K562 (cell line): ENCODE measurements around the gene WNT7A. TPM values are rescaled to one million over a fixed set of nuclear protein-coding genes. Genes with fewer than 3 reads are reported as not detected.

Experiments
- ATAC-seq: fragments of 200-7000 bp; cut with Tn5 transposase; 3 replicates; pipeline ENCODE4 v1.9.1; 2020; ENCODE audit warnings: moderate library complexity
- BruUV-seq: library from RNA; stranded (reverse); fragments of 400-500 nt; replicated peaks from 2 replicates; lab custom pipeline; 2021; lab: Mats Ljungman, UMichigan
- CTCF ChIA-PET: fragments of 300-600 bp; formaldehyde crosslinking; extraction: SDS; loops from one replicate; lab custom pipeline; 2021; ENCODE audit warnings: low intra/inter-chr PET ratio; lab: Yijun Ruan, JAX
- POLR2A ChIA-PET: fragments of 300-600, 350-650 bp; sonication (Branson Sonifier 250); formaldehyde crosslinking; extraction: SDS; loops from one replicate; lab custom pipeline; 2021; ENCODE audit warnings: antibody characterized with exemption, inconsistent platforms; lab: Yijun Ruan, JAX
- DNase-seq, 4 experiments: peaks; one replicate each; pipeline versions ENCODE4 v3.0.0 to v3.0.0-alpha.2; 2011 to 2018; ENCODE audit warnings: low spot score in 3 of 4, mixed read lengths in 3 of 4; ENCODE audit errors: extremely low read depth in 1 of 4
- FAIRE-seq: peaks from 2 replicates; lab custom pipeline; 2011; peaks lifted over from hg19 to GRCh38; lab: Jason Lieb, UNC
- H2AFZ ChIP-seq: 2 replicates; pipeline ENCODE4 v1.6.0; 2011; ENCODE audit warnings: low read depth, low read length, control low read depth, inconsistent platforms
- H3K27ac ChIP-seq: fragments of 200-600 bp; 3 replicates; pipeline ENCODE4 v1.8.0; 2011; ENCODE audit warnings: low read depth, mild to moderate bottlenecking, control low read depth, inconsistent platforms, low read length, moderate library complexity, mixed read lengths; ENCODE audit errors: extremely low read depth
- H3K27me3 ChIP-seq, 2 experiments: fragments of 300-600 bp in 1 of 2; 2 replicates in 1 of 2; 3 replicates in 1 of 2; pipeline versions ENCODE4 v1.6.0 to v1.8.0; 2011; ENCODE audit warnings: inconsistent platforms in 2 of 2, low read length in 2 of 2, mild to moderate bottlenecking in 1 of 2, mixed read lengths in 1 of 2, moderate library complexity in 1 of 2; ENCODE audit not compliant: control insufficient read depth in 2 of 2, insufficient read depth in 2 of 2
- H3K36me3 ChIP-seq: fragments of 300-600 bp; 3 replicates; pipeline ENCODE4 v1.8.0; 2011; ENCODE audit warnings: mild to moderate bottlenecking, low read length, inconsistent platforms; ENCODE audit not compliant: control insufficient read depth, insufficient read depth
- H3K4me1 ChIP-seq, 2 experiments: fragments of 200-600 bp in 1 of 2; replicated peaks in 1 of 2; 2 replicates in 1 of 2; 3 replicates in 1 of 2; pipeline versions ENCODE4 v1.5.1 to v1.8.0; 2011; ENCODE audit warnings: inconsistent platforms in 2 of 2, low read length in 2 of 2, mild to moderate bottlenecking in 1 of 2, mixed read lengths in 1 of 2, moderate library complexity in 1 of 2; ENCODE audit not compliant: control insufficient read depth in 2 of 2, insufficient read depth in 2 of 2
- H3K4me2 ChIP-seq: 2 replicates; pipeline ENCODE4 v1.6.1; 2011; ENCODE audit warnings: low read length, control low read depth, inconsistent platforms, mixed read lengths; ENCODE audit not compliant: insufficient read depth
- H3K4me3 ChIP-seq: fragments of 200-600 bp; sonication (generic), shearing (Covaris generic); 2 replicates; pipeline ENCODE4 v1.5.1; 2016; ENCODE audit warnings: control low read depth, inconsistent platforms
- H3K79me2 ChIP-seq: fragments of 200-600 bp; 3 replicates; pipeline ENCODE4 v1.8.0; 2011; ENCODE audit warnings: low read length, inconsistent platforms; ENCODE audit not compliant: control insufficient read depth, insufficient read depth
- H3K9ac ChIP-seq, 2 experiments: 2 replicates each; pipeline versions ENCODE4 v1.6.0 to v1.6.1; 2011; ENCODE audit warnings: low read depth in 2 of 2, low read length in 2 of 2, control low read depth in 1 of 2, inconsistent platforms in 1 of 2, mild to moderate bottlenecking in 1 of 2, mixed read lengths in 1 of 2; ENCODE audit not compliant: insufficient read depth in 1 of 2
- H3K9me1 ChIP-seq: one replicate; pipeline ENCODE4 v1.6.0; 2011; ENCODE audit warnings: inconsistent platforms, mild to moderate bottlenecking, low read length, moderate library complexity; ENCODE audit not compliant: control insufficient read depth, insufficient read depth
- H3K9me3 ChIP-seq: replicated peaks from 2 replicates; pipeline ENCODE4 v1.5.1; 2011; ENCODE audit warnings: low read depth, low read length, inconsistent platforms; ENCODE audit not compliant: control insufficient read depth, insufficient read depth
- H4K20me1 ChIP-seq: replicated peaks from 2 replicates; pipeline ENCODE4 v1.6.1; 2011; ENCODE audit warnings: low read length, inconsistent platforms, mixed read lengths; ENCODE audit not compliant: control insufficient read depth, insufficient read depth
- ETV5 ChIP-seq: sonication (generic); formaldehyde crosslinking; IDR thresholded peaks from 2 replicates; pipeline ENCODE4 v1.4.0; 2020; ENCODE audit warnings: low read depth, mild to moderate bottlenecking, missing genetic modification reagents
- NFRKB ChIP-seq: fragments of 450-650 bp; IDR thresholded peaks from 2 replicates; pipeline ENCODE4 v1.6.1; 2016; ENCODE audit warnings: low read depth
- PURB ChIP-seq: sonication (generic); formaldehyde crosslinking; IDR thresholded peaks from 2 replicates; pipeline ENCODE4 v1.9.0; 2021; ENCODE audit warnings: low read depth, mild to moderate bottlenecking, missing genetic modification reagents
- SMARCA5 ChIP-seq: fragments of 450-650 bp; IDR thresholded peaks from 2 replicates; pipeline ENCODE4 v1.6.1; 2016
- SREBF2 ChIP-seq: sonication (generic); formaldehyde crosslinking; IDR thresholded peaks from 2 replicates; pipeline ENCODE4 v1.4.0; 2020; ENCODE audit warnings: mild to moderate bottlenecking, missing genetic modification reagents
- YY1 ChIP-seq, 3 experiments: IDR thresholded peaks; 2 replicates each; pipeline ENCODE4 v1.6.1; 2011; ENCODE audit warnings: low read length in 2 of 3, mild to moderate bottlenecking in 2 of 3, moderate library complexity in 2 of 3, borderline replicate concordance in 1 of 3, control low read depth in 1 of 3, low read depth in 1 of 3; ENCODE audit not compliant: insufficient read depth in 3 of 3, insufficient replicate concordance in 2 of 3, control insufficient read depth in 1 of 3, insufficient read length in 1 of 3; ENCODE audit errors: extremely low read depth in 1 of 3
- WGBS: fragments of 100-300 bp; shearing (Covaris generic); methylation state at CpG from one replicate; pipeline ENCODE4 v1.1.6; 2016; ENCODE audit warnings: low coverage, mixed read lengths; ENCODE audit not compliant: insufficient coverage; ENCODE audit errors: missing lambda C conversion rate; 5-methylcytosine and 5-hydroxymethylcytosine counted together
- in situ Hi-C: fragments of 300-500 bp; cut with MboI; formaldehyde crosslinking; loops from 4 replicates; pipeline ENCODE4 v1.15.0; 2018; ENCODE audit warnings: inconsistent platforms, mixed read lengths
- intact Hi-C: fragments of 100-400 bp; cut with micrococcal nuclease; formaldehyde crosslinking; loops from 2 replicates; pipeline ENCODE4 v1.14.2; 2022
- polyA plus RNA-seq, 8 experiments: library from polyadenylated mRNA; depleted of rRNA in 4 of 8; stranded (reverse) in 5 of 8; unstranded in 3 of 8; fragments of >200 nt; fragmentation: Nextera tagmentation in 2 of 8; fragmentation: Illumina TruSeq in 1 of 8; extraction: Ambion mirVana in 2 of 8; extraction: Trizol in 1 of 8; gene quantifications; 2 replicates each; pipeline versions ENCODE4 v1.2.1 to v1.2.3, GENCODE V29; 2011 to 2014; ENCODE audit warnings: inconsistent platforms in 1 of 8, missing spikeins in 1 of 8
- total RNA-seq, 7 experiments: library from RNA; depleted of rRNA in 6 of 7; stranded (reverse); fragments of >200 nt in 6 of 7; fragmentation: Illumina TruSeq in 2 of 7; extraction: Trizol in 2 of 7; gene quantifications; 2 replicates each; pipeline versions ENCODE4 v1.2.1 to v1.2.3, GENCODE V29; 2011 to 2021; ENCODE audit warnings: low replicate concordance in 1 of 7
- TF ChIP-seq, protein P1 (sequence below): sonication (generic); formaldehyde crosslinking; IDR thresholded peaks from 2 replicates; pipeline ENCODE4 v1.8.1; 2023; ENCODE audit warnings: mild to moderate bottlenecking, missing genetic modification reagents
- TF ChIP-seq, protein P2 (sequence below): fragments of 200-600 bp; sonication (generic); IDR thresholded peaks from one replicate; pipeline ENCODE4 v1.6.1; 2012; ENCODE audit warnings: mild to moderate bottlenecking, low read depth, low read length, inconsistent platforms

The WNT7A gene
- total and polyA plus RNA-seq, 9 of the 15 experiments (the other 6 are each of a cell fraction or from before 2014, with no cell fraction given): 0.03 TPM; not detected in 8

DNA sequence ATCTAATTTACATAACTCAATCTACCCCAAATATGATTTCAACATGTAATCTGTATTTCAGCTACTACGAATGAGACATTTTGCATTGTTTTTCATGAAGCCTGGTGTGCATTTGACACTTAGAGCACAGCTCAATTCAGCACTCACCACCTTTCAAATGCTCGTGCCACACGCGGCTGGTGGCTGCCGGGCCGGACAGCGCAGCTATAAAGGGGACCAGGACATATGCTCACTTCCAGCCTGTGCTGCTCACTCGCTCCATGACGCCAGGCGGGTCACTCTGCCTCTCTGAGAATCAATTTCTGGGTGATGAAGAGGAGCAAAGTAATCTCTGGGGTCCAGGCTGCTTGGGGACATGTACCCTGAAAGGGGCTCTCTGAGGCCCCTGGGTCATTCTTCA, 93.1 kb downstream of the WNT7A start:
- H2AFZ ChIP-seq: no peak overlapping the region
- POLR2A ChIA-PET: interaction anchor here (0.6 kb wide), 1 partner anchor 105 kb away, joined by 3 read pairs; no protein-coding TSS in a partner anchor
- H3K9ac ChIP-seq: no peak overlapping the region
- no peaks in the 10 kb centered on the region for H3K79me2 ChIP-seq
- in situ Hi-C loops: no loop called here
- no peaks in the 10 kb centered on the region for H3K9me3 ChIP-seq
- no peak overlapping the region for H3K27ac ChIP-seq
- H3K4me2 ChIP-seq: no peak overlapping the region
- intact Hi-C loops: no loop called here
- no peaks in the 10 kb centered on the region for H3K9me1 ChIP-seq
- H3K4me3 ChIP-seq: no peak overlapping the region
- no peaks in the 10 kb centered on the region for H3K36me3 ChIP-seq
- H3K27me3 ChIP-seq: peaks cover 64 to 91% of the 10 kb centered on the region in 2 experiments; a peak in 4 of 5 replicates
- no peak for ATAC-seq
- no peak for FAIRE-seq
- H4K20me1 ChIP-seq: peaks cover 11% of the 10 kb centered on the region; the same call in 1 of the 2 replicates
- no TSS peak for BruUV-seq
- no peaks in the 10 kb centered on the region for H3K4me1 ChIP-seq
- CTCF ChIA-PET: no interaction called here
- no peak for DNase-seq
- 2% methylated on average over 10 of the region's 10 CpGs for WGBS
- TF ChIP-seq SMARCA5: no peak
- TF ChIP-seq, protein P1, sequence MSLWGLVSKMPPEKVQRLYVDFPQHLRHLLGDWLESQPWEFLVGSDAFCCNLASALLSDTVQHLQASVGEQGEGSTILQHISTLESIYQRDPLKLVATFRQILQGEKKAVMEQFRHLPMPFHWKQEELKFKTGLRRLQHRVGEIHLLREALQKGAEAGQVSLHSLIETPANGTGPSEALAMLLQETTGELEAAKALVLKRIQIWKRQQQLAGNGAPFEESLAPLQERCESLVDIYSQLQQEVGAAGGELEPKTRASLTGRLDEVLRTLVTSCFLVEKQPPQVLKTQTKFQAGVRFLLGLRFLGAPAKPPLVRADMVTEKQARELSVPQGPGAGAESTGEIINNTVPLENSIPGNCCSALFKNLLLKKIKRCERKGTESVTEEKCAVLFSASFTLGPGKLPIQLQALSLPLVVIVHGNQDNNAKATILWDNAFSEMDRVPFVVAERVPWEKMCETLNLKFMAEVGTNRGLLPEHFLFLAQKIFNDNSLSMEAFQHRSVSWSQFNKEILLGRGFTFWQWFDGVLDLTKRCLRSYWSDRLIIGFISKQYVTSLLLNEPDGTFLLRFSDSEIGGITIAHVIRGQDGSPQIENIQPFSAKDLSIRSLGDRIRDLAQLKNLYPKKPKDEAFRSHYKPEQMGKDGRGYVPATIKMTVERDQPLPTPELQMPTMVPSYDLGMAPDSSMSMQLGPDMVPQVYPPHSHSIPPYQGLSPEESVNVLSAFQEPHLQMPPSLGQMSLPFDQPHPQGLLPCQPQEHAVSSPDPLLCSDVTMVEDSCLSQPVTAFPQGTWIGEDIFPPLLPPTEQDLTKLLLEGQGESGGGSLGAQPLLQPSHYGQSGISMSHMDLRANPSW (CRISPR knock-in tag): no peak
- TF ChIP-seq ETV5 (CRISPR knock-in tag): no peak
- TF ChIP-seq PURB: no peak
- TF ChIP-seq, protein P2, sequence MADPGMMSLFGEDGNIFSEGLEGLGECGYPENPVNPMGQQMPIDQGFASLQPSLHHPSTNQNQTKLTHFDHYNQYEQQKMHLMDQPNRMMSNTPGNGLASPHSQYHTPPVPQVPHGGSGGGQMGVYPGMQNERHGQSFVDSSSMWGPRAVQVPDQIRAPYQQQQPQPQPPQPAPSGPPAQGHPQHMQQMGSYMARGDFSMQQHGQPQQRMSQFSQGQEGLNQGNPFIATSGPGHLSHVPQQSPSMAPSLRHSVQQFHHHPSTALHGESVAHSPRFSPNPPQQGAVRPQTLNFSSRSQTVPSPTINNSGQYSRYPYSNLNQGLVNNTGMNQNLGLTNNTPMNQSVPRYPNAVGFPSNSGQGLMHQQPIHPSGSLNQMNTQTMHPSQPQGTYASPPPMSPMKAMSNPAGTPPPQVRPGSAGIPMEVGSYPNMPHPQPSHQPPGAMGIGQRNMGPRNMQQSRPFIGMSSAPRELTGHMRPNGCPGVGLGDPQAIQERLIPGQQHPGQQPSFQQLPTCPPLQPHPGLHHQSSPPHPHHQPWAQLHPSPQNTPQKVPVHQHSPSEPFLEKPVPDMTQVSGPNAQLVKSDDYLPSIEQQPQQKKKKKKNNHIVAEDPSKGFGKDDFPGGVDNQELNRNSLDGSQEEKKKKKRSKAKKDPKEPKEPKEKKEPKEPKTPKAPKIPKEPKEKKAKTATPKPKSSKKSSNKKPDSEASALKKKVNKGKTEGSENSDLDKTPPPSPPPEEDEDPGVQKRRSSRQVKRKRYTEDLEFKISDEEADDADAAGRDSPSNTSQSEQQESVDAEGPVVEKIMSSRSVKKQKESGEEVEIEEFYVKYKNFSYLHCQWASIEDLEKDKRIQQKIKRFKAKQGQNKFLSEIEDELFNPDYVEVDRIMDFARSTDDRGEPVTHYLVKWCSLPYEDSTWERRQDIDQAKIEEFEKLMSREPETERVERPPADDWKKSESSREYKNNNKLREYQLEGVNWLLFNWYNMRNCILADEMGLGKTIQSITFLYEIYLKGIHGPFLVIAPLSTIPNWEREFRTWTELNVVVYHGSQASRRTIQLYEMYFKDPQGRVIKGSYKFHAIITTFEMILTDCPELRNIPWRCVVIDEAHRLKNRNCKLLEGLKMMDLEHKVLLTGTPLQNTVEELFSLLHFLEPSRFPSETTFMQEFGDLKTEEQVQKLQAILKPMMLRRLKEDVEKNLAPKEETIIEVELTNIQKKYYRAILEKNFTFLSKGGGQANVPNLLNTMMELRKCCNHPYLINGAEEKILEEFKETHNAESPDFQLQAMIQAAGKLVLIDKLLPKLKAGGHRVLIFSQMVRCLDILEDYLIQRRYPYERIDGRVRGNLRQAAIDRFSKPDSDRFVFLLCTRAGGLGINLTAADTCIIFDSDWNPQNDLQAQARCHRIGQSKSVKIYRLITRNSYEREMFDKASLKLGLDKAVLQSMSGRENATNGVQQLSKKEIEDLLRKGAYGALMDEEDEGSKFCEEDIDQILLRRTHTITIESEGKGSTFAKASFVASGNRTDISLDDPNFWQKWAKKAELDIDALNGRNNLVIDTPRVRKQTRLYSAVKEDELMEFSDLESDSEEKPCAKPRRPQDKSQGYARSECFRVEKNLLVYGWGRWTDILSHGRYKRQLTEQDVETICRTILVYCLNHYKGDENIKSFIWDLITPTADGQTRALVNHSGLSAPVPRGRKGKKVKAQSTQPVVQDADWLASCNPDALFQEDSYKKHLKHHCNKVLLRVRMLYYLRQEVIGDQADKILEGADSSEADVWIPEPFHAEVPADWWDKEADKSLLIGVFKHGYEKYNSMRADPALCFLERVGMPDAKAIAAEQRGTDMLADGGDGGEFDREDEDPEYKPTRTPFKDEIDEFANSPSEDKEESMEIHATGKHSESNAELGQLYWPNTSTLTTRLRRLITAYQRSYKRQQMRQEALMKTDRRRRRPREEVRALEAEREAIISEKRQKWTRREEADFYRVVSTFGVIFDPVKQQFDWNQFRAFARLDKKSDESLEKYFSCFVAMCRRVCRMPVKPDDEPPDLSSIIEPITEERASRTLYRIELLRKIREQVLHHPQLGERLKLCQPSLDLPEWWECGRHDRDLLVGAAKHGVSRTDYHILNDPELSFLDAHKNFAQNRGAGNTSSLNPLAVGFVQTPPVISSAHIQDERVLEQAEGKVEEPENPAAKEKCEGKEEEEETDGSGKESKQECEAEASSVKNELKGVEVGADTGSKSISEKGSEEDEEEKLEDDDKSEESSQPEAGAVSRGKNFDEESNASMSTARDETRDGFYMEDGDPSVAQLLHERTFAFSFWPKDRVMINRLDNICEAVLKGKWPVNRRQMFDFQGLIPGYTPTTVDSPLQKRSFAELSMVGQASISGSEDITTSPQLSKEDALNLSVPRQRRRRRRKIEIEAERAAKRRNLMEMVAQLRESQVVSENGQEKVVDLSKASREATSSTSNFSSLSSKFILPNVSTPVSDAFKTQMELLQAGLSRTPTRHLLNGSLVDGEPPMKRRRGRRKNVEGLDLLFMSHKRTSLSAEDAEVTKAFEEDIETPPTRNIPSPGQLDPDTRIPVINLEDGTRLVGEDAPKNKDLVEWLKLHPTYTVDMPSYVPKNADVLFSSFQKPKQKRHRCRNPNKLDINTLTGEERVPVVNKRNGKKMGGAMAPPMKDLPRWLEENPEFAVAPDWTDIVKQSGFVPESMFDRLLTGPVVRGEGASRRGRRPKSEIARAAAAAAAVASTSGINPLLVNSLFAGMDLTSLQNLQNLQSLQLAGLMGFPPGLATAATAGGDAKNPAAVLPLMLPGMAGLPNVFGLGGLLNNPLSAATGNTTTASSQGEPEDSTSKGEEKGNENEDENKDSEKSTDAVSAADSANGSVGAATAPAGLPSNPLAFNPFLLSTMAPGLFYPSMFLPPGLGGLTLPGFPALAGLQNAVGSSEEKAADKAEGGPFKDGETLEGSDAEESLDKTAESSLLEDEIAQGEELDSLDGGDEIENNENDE: no peak
- no peak for TF ChIP-seq SREBF2 (CRISPR knock-in tag)
- no peak for TF ChIP-seq NFRKB
- TF ChIP-seq YY1 (IDR thresholded peaks at IDR 0.05; ENCODE audit: borderline replicate concordance in 1 of 3, control insufficient read depth in 1 of 3, extremely low read depth in 1 of 3, insufficient read depth in 3 of 3, insufficient read length in 1 of 3, insufficient replicate concordance in 2 of 3, low read depth in 1 of 3, low read length in 2 of 3): no peak
